Adrenal gland (tissue), 5 donors: ENCODE data around the gene NR1H4.

ENCODE experiments used
- POLR2A ChIP-seq, 2 donors: fragments of 450-650 bp; IDR thresholded peaks; one replicate each; pipeline ENCODE4 v1.6.1; 2017; ENCODE audit warnings: antibody characterized with exemption in 2 of 2, mild to moderate bottlenecking in 2 of 2, moderate library complexity in 1 of 2
- TF ChIP-seq, protein P1 (sequence below), 6 experiments: fragments of 450-650 bp in 4 of 6; fragments of 200-600 bp in 2 of 6; sonication (generic) in 1 of 6; IDR thresholded peaks; 1 replicate in 5 of 6; 2 replicates in 1 of 6; pipeline versions ENCODE4 v1.5.1 to v1.8.0; 2016 to 2021; ENCODE audit warnings: antibody characterized with exemption in 6 of 6, mild to moderate bottlenecking in 2 of 6, moderate library complexity in 1 of 6
- donor health status: DM: no; HTN: no; CAD: no.

DNA sequence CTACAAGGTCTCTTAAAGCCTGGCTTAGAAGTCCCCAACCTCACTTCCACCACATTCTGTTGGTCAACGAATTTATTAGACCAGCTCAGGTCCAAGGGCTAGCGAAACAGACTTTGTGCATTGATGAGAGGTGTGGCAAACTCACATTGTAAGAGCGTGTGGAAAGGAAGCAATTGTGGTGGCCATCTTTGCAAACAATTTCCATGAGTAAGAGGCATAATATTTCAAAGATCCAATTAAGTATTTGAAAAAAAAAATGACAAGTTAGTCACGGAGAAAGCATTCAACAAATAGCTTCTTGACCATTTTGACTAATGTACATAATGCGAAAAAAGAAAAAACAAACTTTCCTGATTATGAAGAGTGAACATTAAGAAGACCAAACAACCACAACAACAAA is 7.4 kb downstream of the NR1H4 start:
- TF ChIP-seq POLR2A (IDR thresholded peaks at IDR 0.05), result no peak
- TF ChIP-seq, protein P1, sequence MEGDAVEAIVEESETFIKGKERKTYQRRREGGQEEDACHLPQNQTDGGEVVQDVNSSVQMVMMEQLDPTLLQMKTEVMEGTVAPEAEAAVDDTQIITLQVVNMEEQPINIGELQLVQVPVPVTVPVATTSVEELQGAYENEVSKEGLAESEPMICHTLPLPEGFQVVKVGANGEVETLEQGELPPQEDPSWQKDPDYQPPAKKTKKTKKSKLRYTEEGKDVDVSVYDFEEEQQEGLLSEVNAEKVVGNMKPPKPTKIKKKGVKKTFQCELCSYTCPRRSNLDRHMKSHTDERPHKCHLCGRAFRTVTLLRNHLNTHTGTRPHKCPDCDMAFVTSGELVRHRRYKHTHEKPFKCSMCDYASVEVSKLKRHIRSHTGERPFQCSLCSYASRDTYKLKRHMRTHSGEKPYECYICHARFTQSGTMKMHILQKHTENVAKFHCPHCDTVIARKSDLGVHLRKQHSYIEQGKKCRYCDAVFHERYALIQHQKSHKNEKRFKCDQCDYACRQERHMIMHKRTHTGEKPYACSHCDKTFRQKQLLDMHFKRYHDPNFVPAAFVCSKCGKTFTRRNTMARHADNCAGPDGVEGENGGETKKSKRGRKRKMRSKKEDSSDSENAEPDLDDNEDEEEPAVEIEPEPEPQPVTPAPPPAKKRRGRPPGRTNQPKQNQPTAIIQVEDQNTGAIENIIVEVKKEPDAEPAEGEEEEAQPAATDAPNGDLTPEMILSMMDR (IDR thresholded peaks at IDR 0.05), result no peak
